ENCODE measurements around the gene FSTL4.

Gene FSTL4

GRCh38 chr5:133599044-133599443, 13.3 kb downstream of the FSTL4 start:
- no peaks in the 10 kb centered on the region for H3K36me3 Mint-ChIP-seq (ENCODE audit: low read depth)
- no peak for DNase-seq (ENCODE audit: low spot score)
- H3K4me3 Mint-ChIP-seq, result no peak overlapping the region
- H3K27me3 Mint-ChIP-seq (ENCODE audit: low read depth), result peaks cover 13% of the 10 kb centered on the region
- H3K4me1 Mint-ChIP-seq (ENCODE audit: low read depth), result no peaks in the 10 kb centered on the region
- no peaks in the 10 kb centered on the region for H3K9me3 Mint-ChIP-seq
- H3K27ac Mint-ChIP-seq, result no peak overlapping the region

GRCh38 chr5:133596049-133596448, 16.3 kb downstream of the FSTL4 start:
- Mint-ChIP-seq H3K27me3 (ENCODE audit: low read depth) (peaks cover 4% of the 10 kb centered on the region), H3K36me3 (ENCODE audit: low read depth) (no peaks in the 10 kb centered on the region), H3K4me1 (ENCODE audit: low read depth) (no peaks in the 10 kb centered on the region), H3K9me3 (no peaks in the 10 kb centered on the region), H3K4me3 (no peak overlapping the region), H3K27ac (no peak overlapping the region)
- DNase-seq (ENCODE audit: low spot score), result no peak

- Mint-ChIP-seq H3K4me3 (no peak overlapping the region), H3K9me3 (no peaks in the 10 kb centered on the region), H3K27me3 (ENCODE audit: low read depth) (peaks cover 4% of the 10 kb centered on the region), H3K36me3 (ENCODE audit: low read depth) (no peaks in the 10 kb centered on the region), H3K27ac (no peak overlapping the region), H3K4me1 (ENCODE audit: low read depth) (no peaks in the 10 kb centered on the region)
- DNase-seq (ENCODE audit: low spot score), result no peak
Measured at GRCh38 chr5:133595465-133595864, 16.9 kb downstream of the FSTL4 start.

GRCh38 chr5:133589286-133589685, 23.1 kb downstream of the FSTL4 start:
- Mint-ChIP-seq H3K4me3 (no peak overlapping the region), H3K36me3 (ENCODE audit: low read depth) (no peaks in the 10 kb centered on the region), H3K27me3 (ENCODE audit: low read depth) (no peaks in the 10 kb centered on the region), H3K4me1 (ENCODE audit: low read depth) (no peaks in the 10 kb centered on the region), H3K27ac (no peak overlapping the region), H3K9me3 (no peaks in the 10 kb centered on the region)
- DNase-seq (ENCODE audit: low spot score), result no peak

- no peak overlapping the region for H3K27ac Mint-ChIP-seq
- no peak for DNase-seq (ENCODE audit: low spot score)
- no peaks in the 10 kb centered on the region for H3K4me1 Mint-ChIP-seq (ENCODE audit: low read depth)
- peaks cover 8% of the 10 kb centered on the region for H3K27me3 Mint-ChIP-seq (ENCODE audit: low read depth)
- H3K9me3 Mint-ChIP-seq, result no peaks in the 10 kb centered on the region
- H3K4me3 Mint-ChIP-seq, result no peak overlapping the region
- H3K36me3 Mint-ChIP-seq (ENCODE audit: low read depth), result no peaks in the 10 kb centered on the region
Measured at GRCh38 chr5:133582971-133583370, 29.4 kb downstream of the FSTL4 start.

GRCh38 chr5:133581918-133582317, 30.4 kb downstream of the FSTL4 start:
- H3K27me3 Mint-ChIP-seq (ENCODE audit: low read depth), result peaks cover 10% of the 10 kb centered on the region
- no peaks in the 10 kb centered on the region for H3K4me1 Mint-ChIP-seq (ENCODE audit: low read depth)
- no peak overlapping the region for H3K4me3 Mint-ChIP-seq

GRCh38 chr5:133581348-133581747, 31.0 kb downstream of the FSTL4 start:
- no peaks in the 10 kb centered on the region for H3K9me3 Mint-ChIP-seq
- H3K4me3 Mint-ChIP-seq, result no peak overlapping the region
- no peak for DNase-seq (ENCODE audit: low spot score)
- H3K27ac Mint-ChIP-seq, result no peak overlapping the region
- H3K36me3 Mint-ChIP-seq (ENCODE audit: low read depth), result no peaks in the 10 kb centered on the region
- H3K27me3 Mint-ChIP-seq (ENCODE audit: low read depth), result peaks cover 12% of the 10 kb centered on the region
- H3K4me1 Mint-ChIP-seq (ENCODE audit: low read depth), result no peaks in the 10 kb centered on the region

More at GRCh38 chr5:133581918-133582317, 30.4 kb downstream of the FSTL4 start:
- Mint-ChIP-seq H3K27ac (no peak overlapping the region), H3K36me3 (ENCODE audit: low read depth) (no peaks in the 10 kb centered on the region), H3K9me3 (no peaks in the 10 kb centered on the region)
- no peak for DNase-seq (ENCODE audit: low spot score)

- no peaks in the 10 kb centered on the region for H3K4me1 Mint-ChIP-seq (ENCODE audit: low read depth)
- peaks cover 14% of the 10 kb centered on the region for H3K27me3 Mint-ChIP-seq (ENCODE audit: low read depth)
- no peak overlapping the region for H3K4me3 Mint-ChIP-seq
- no peaks in the 10 kb centered on the region for H3K9me3 Mint-ChIP-seq
- H3K36me3 Mint-ChIP-seq (ENCODE audit: low read depth), result no peaks in the 10 kb centered on the region
- H3K27ac Mint-ChIP-seq, result no peak overlapping the region
- no peak for DNase-seq (ENCODE audit: low spot score)
Measured at GRCh38 chr5:133580618-133581017, 31.7 kb downstream of the FSTL4 start.

GRCh38 chr5:133579766-133580165, 32.6 kb downstream of the FSTL4 start:
- Mint-ChIP-seq H3K4me1 (ENCODE audit: low read depth) (no peaks in the 10 kb centered on the region), H3K36me3 (ENCODE audit: low read depth) (no peaks in the 10 kb centered on the region), H3K27me3 (ENCODE audit: low read depth) (peaks cover 14% of the 10 kb centered on the region), H3K27ac (no peak overlapping the region), H3K4me3 (no peak overlapping the region), H3K9me3 (no peaks in the 10 kb centered on the region)
- DNase-seq (ENCODE audit: low spot score), result no peak

GRCh38 chr5:133569347-133569746, 43.0 kb downstream of the FSTL4 start:
- Mint-ChIP-seq H3K27me3 (ENCODE audit: low read depth) (peaks cover 20% of the 10 kb centered on the region), H3K4me3 (no peak overlapping the region), H3K36me3 (ENCODE audit: low read depth) (no peaks in the 10 kb centered on the region), H3K4me1 (ENCODE audit: low read depth) (peaks cover 3% of the 10 kb centered on the region), H3K27ac (no peak overlapping the region), H3K9me3 (no peaks in the 10 kb centered on the region)
- DNase-seq (ENCODE audit: low spot score), result no peak

- H3K27ac Mint-ChIP-seq, result no peak overlapping the region
- DNase-seq (ENCODE audit: low spot score), result no peak
Measured at GRCh38 chr5:133565993-133566392, 46.3 kb downstream of the FSTL4 start.

GRCh38 chr5:133564921-133565565, 47.3 kb downstream of the FSTL4 start:
- H3K4me1 Mint-ChIP-seq (ENCODE audit: low read depth), result peaks cover 3% of the 10 kb centered on the region
- no peak overlapping the region for H3K4me3 Mint-ChIP-seq
- H3K27ac Mint-ChIP-seq, result no peak overlapping the region
- H3K9me3 Mint-ChIP-seq, result no peaks in the 10 kb centered on the region
- no peaks in the 10 kb centered on the region for H3K36me3 Mint-ChIP-seq (ENCODE audit: low read depth)
- H3K27me3 Mint-ChIP-seq (ENCODE audit: low read depth), result peaks cover 13% of the 10 kb centered on the region
- DNase-seq (ENCODE audit: low spot score), result no peak

More at GRCh38 chr5:133565993-133566392, 46.3 kb downstream of the FSTL4 start:
- H3K36me3 Mint-ChIP-seq (ENCODE audit: low read depth), result no peaks in the 10 kb centered on the region
- H3K4me1 Mint-ChIP-seq (ENCODE audit: low read depth), result peaks cover 3% of the 10 kb centered on the region
- H3K4me3 Mint-ChIP-seq, result no peak overlapping the region
- no peaks in the 10 kb centered on the region for H3K9me3 Mint-ChIP-seq
- peaks cover 13% of the 10 kb centered on the region for H3K27me3 Mint-ChIP-seq (ENCODE audit: low read depth)

GRCh38 chr5:133562554-133562953, 49.8 kb downstream of the FSTL4 start:
- Mint-ChIP-seq H3K4me3 (no peak overlapping the region), H3K4me1 (ENCODE audit: low read depth) (peaks cover 3% of the 10 kb centered on the region), H3K27me3 (ENCODE audit: low read depth) (peaks cover 9% of the 10 kb centered on the region), H3K27ac (no peak overlapping the region), H3K9me3 (no peaks in the 10 kb centered on the region), H3K36me3 (ENCODE audit: low read depth) (no peaks in the 10 kb centered on the region)
- no peak for DNase-seq (ENCODE audit: low spot score)

GRCh38 chr5:133559960-133560359, 52.4 kb downstream of the FSTL4 start:
- H3K4me3 Mint-ChIP-seq, result no peak overlapping the region
- H3K9me3 Mint-ChIP-seq, result no peaks in the 10 kb centered on the region
- no peak for DNase-seq (ENCODE audit: low spot score)
- peaks cover 12% of the 10 kb centered on the region for H3K27me3 Mint-ChIP-seq (ENCODE audit: low read depth)
- no peak overlapping the region for H3K27ac Mint-ChIP-seq
- no peaks in the 10 kb centered on the region for H3K36me3 Mint-ChIP-seq (ENCODE audit: low read depth)
- H3K4me1 Mint-ChIP-seq (ENCODE audit: low read depth), result no peaks in the 10 kb centered on the region

- no peak overlapping the region for H3K4me3 Mint-ChIP-seq
- DNase-seq (ENCODE audit: low spot score), result no peak
- no peak overlapping the region for H3K27ac Mint-ChIP-seq
- no peaks in the 10 kb centered on the region for H3K36me3 Mint-ChIP-seq (ENCODE audit: low read depth)
- peaks cover 15% of the 10 kb centered on the region for H3K27me3 Mint-ChIP-seq (ENCODE audit: low read depth)
- H3K9me3 Mint-ChIP-seq, result no peaks in the 10 kb centered on the region
- peaks cover 2% of the 10 kb centered on the region for H3K4me1 Mint-ChIP-seq (ENCODE audit: low read depth)
Measured at GRCh38 chr5:133556551-133556950, 55.8 kb downstream of the FSTL4 start.

Data from T-helper 2 cell treated with Interferon-gamma antibody and Interleukin-4, amounts not matched to agents 5 μg/mL and 100 μg/mL, for 36 hours (primary cell).